Measurements from ENCODE around the gene LRPPRC.

Gene LRPPRC

DNA sequence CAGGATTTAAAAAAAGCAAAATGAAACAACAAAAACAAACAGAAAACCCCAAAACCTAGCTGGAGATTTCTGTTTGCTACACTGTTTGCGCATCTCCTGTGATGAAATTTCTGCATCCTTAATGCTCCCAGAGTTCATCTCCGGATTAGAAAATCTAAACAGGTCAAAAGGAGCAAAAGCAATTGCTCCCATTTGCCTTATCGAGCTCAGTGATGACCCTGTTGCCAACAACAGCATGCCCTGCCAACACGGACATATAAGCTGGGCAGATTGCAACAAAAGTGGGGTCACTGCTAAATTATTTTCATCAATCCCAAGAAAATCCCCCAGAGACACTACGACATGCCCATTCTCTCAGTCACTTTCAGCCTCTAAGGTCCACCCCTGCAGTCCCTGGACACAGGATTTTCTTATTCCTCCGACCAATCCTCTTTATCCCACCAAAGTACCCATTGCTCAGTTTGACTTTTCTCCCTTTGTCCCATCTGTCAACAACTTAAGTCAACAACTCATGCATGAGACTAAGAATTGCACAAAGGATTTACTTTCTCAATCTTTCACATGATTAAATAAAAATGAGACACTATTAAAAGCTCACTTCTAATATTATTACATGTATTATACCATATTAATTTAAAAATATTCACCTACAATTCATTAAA lies 89.2 kb downstream of the LRPPRC start:
- no peak for DNase-seq (ENCODE audit: low spot score)

DNA sequence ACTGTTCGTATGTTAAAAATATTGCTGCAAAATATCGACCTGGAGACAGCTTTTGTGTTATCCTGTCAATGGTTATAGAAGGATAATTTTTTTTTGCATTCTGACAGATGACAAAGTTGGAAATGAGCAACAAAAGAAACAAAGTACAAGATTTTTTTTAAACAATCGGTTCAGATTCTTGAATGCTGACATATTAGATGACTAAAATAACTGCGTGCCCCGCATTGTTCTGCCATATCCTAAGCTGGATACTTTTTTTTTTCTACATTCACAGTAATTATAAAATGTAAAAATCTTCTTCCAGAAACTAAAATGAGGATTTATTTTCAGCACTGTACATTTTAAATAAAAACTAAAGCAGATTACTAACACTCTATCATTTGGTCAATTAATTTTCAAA lies 89.9 kb downstream of the LRPPRC start:
- DNase-seq (ENCODE audit: low spot score), result no peak

DNA sequence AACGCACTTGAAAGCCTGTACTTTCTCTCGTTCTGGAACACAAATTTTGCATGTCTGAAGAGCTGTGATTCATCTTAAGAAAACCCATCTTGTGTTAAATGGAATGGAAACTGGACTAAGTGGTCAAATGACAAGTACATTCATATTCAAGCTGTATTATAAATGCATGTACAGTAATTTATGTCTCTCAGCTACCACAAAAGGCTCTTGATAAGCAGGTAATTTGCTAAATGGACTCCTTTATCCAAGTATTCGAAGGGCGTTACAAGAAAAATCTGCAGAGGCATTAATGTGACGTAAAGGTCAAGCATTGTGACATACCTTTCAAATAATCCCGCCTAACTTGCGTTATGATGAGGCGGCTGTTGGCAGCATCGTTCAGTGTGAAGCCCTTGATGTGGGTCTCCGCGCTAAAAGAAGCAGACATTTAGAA lies 90.4 kb downstream of the LRPPRC start:
- no peak for DNase-seq (ENCODE audit: low spot score)

DNA sequence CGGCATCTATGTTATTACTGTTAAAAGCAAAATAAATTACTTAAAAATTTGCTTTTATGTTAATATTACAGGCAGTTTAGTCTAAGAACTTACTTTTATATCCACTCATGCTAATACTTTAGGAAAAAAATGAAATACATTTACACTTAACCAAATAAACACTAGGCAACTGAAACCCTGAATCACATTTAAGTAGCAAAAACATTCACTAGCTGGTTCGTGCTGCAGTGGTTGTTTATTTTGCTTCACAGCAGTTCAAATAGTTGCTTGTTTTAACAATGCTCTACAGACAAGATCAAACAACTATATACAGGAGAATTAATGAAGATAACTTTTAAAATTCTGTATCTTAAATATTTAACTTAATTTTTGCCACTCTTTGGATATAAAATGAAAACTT lies 96.2 kb downstream of the LRPPRC start:
- DNase-seq (ENCODE audit: low spot score), result no peak

DNA sequence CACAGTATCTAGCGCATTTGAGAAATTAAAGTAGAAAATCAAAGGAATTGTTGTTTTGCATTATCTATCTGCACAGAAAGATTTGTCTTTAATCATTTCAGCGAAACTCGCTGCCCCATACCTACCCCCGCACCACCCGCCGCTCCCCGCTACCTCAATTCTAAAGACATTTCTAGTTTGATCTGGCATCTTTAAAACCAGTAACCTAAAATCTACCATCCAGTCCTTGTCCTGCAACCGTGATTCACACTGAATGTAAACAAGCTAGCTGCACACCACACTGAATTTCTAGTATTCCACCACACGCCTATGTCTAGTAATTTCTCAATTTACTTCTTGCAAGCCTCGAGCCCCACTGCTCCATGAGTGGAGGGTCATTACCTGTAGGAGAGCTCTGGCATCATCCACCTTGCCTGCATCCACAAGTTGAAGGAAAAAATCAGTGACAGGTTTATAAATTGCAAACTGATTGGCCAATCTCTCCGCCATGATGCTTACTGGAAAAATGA lies 96.9 kb downstream of the LRPPRC start:
- DNase-seq (ENCODE audit: low spot score), result no peak

DNA sequence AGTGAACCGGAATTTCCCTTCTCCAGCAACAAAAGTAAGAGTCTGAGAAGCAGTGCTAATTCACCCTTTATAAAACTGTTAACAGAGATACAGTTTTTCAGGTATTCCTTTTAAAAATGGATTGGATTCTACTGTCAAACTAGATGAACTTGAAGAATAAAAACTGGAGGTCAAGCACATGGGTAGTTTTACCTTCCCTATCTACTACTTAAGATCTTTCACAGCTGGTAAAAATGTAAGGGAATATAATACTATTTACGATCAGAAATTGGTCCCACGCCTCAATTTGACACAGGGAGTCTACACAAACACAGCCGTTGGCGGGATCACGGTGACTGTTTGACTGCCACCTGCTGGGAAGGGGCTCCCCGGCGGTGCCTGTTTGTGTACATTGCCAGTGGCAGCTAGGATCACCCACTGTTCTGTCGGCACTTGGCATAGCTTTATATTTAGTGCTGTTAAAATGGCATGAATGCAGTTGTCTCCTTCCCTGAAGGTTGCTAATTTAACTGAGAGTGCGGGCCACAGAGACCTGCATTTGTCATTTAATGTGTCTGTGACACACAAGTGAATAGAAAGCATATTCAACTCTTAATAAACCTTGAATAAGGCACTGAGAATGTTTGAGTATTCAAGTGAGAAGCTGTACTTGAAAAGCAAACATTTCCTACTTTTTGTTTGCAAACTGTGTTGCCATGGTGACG lies 97.5 kb downstream of the LRPPRC start:
- DNase-seq (ENCODE audit: low spot score), result no peak

DNA sequence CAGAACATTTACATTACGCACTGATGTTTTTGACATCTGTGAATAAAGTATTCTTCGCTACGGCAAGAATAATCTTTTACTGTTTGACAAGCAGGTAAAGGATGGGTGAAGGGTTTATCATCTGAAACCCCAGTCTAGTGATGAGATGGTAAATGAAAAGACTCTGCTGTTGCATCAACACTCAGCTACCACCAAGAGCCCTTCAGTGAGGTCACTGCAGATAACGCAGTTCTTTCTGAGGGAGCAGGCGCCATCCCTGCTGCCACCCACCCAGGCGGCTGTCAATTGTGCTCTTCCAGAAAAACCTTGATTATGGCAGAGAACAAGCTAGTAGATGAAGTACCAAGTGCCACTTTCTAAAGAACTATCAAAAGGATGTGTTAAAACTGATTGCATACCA lies 98.3 kb downstream of the LRPPRC start:
- no peak for DNase-seq (ENCODE audit: low spot score)

DNA sequence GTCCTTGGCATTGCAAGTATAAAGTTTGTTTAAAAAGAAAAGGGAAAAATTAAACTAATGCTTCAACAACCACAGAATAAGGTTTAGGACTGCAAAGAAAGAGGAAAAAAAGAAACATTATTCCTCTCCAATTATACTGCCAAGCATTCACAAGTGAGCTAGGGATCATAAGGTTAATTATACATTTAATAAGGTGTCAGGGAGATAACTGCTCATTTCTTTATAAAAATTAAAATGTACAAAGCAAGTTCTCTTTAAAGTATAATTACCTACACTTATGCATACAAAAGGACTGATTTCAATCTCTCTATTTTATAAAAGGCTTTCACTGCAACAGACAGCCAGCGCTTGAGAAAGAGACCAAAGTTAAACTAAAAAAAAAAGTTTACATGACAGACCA lies 98.9 kb downstream of the LRPPRC start:
- no peak for DNase-seq (ENCODE audit: low spot score)

DNA sequence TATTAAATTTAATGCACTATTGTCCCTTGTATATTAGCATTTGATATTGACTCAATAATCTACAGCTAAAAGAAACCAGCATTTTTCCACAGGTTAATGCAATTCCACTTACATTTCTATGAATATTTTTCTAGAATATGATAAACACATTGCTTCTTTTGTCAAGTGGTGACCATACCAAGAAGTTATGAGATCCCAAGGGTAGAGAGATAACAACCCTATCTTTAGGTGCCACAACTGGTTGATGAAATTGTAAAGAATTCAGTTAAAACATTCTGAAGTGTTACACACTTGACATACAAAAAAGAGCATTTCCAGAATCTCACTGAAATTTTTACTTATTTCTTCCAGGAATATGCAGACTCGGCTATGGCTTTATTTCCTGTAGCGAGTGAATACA lies 101.0 kb downstream of the LRPPRC start:
- no peak for DNase-seq (ENCODE audit: low spot score)

DNA sequence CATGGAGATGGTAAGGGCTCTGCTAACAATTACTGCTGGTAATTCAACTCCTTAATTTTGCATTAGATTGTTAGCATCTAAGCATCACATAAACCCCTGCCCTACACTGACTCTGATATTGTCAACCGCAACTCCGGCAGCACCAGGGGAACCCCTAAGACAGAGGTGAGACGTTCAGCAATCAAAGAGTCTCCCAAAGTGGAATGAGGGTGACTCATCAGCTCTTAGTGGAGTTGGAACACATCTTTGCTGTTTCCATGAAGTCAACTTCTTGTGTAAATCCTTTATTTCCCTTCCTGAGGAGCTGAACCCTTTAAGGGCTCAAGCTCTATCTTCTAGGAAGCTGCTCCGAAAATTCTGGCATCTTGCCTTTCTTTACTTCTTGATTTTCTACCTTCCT lies 104.9 kb downstream of the LRPPRC start:
- no peak for DNase-seq (ENCODE audit: low spot score)

DNA sequence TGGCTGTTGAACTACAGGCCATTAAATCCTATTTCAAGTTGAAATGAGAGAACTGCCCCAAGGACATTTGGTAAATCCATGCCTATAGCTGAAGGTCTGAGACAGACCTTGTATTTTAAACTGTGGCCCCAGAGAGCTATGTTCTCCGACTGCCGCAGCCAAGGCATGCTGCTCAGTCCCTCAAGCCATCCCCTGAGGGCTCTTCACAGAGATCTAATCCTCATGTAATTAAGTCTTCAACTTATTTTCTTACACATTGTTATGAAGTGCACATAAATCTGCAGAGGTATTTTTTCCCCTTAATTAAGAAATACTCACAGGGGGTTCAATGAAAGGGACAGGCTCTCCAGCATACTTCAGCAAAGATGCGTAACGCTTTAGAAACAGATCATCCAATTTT lies 106.4 kb downstream of the LRPPRC start:
- DNase-seq (ENCODE audit: low spot score), result no peak

DNA sequence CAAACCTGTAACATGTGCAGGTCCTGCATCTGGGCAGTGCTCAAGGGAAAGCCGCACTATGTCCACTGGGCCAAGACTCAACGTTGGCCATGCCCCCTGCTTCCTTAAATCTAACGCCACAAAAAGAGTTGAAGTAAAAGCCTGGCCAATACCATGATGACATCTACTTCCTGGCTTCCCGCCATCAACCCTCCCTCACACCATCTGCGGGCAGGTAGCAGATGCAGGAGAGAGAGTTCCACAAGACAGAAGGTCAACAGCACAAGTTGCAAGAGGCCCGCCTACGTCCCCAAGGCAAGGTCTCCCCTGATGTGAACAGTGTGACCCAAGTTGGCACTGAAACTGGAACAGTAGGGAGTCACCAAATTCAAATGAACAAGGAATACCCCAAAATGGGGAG lies 108.6 kb downstream of the LRPPRC start:
- no peak for DNase-seq (ENCODE audit: low spot score)

DNA sequence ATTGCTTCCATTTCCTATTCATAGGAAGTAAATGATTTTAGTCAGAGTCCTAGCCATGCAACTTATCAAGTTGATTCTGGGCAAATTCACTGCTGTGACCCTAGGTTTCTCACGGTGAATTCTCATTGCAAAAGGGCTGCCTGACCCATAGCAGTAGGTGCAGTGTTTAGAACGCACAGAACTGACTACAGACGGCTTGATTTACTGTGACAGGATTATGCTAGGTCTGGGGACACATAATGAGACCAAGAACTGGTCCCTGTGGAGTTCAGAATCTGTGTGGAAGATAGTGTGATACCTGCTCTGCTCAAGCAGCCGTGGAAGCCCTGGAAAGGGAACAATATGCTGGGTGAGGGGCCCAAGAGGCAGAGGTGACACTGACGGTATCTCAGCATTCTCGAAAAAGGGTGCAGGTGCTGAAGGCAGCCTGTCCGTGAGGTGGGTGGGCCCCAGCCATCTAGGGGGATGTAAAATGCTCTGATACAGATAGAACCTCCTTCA lies 110.6 kb downstream of the LRPPRC start:
- no peak for DNase-seq (ENCODE audit: low spot score)

DNA sequence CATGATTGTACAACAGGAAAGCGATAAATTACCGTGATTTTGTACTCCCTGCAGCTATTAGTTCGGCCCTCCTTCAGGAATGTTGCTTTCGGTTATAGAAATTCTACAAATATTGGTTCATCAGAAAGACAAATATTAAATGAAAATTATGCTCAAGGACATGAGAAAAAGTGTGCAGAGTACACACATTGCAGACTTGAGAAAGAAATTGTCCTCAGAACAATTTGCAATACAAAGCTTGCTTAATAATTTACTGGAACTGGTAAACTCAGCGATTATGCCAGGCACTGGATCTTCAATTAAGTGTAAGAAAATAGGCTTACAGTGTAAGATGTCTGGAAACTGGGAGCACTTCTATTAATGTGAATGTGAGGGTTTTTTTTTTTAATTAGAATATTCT lies 111.1 kb downstream of the LRPPRC start:
- no peak for DNase-seq (ENCODE audit: low spot score)

DNA sequence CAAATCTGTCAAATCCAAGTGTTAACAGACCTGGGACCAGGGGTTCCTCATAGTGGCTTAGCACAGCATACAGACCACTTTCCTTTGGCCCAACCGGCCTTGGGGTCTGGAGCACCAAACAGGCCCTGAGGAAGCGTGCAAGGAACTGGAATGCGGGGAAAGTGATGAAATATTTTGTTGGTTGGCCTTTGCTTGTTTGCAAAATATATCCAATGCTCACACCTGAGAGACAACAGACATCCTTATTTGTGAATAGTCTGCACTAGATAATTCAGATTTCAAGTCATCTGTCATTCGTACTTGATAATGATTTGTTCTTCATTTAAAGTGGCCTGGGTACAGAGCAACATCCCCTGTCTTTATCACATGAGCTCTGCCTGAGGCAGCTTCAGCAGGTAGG lies 113.5 kb downstream of the LRPPRC start:
- DNase-seq (ENCODE audit: low spot score), result no peak

DNA sequence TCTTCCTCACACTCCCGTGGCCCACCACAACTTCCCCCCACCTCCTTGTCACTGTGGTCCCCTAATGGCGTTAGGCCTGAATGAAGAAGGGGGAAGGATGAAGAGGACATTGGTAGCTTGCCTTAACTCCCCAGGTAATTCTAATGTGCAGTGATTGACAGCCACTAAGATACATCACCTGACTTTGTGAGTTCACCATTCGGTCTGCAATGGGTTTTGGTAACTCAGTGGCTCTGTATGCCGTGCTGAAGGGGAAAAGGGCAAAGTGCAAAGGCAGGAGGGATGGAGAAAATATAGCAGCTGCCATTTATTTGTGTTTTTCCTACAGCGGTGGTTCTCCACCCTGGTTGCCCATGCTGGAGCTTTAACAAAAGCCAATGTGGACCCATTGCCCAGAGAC lies 114.8 kb downstream of the LRPPRC start:
- no peak for DNase-seq (ENCODE audit: low spot score)

DNA sequence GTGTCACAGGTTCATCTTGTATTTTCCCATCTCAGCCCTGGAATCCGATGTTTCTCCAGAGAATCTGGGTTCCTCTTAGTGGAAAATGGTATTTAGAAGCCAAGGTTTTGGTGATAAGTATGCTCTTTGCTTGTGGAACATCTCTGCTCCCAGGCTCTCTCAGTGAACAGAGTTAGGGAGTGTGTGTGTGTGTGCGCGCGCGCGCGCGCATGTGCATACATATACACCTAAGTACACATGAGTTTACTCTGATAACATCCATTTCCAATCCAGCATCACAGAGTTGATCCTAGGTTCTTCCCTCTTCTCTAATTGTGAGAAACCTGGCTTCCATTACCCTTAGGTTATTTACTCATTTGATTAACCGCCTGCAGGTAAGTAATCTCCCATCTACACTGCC lies 115.3 kb downstream of the LRPPRC start:
- DNase-seq (ENCODE audit: low spot score), result no peak

DNA sequence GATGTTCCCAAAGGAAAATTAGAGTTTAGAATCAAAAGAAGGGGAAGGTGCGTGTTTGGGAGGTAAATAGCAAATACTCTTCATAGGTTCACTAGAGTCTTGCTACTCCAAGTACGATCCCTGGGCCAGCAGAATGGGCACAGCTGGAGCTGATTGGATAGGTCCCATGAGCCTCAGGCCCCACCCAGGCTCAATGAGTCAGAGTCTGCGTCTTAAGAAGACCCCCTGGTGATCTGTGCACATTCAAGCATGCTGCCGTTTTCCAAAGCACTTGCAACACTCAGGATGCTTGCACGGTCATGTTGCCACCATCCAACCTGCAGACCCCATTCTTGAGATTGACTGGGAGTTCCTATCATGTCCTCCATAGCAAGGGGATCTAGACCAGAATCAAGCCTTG lies 116.5 kb downstream of the LRPPRC start:
- DNase-seq (ENCODE audit: low spot score), result no peak

DNA sequence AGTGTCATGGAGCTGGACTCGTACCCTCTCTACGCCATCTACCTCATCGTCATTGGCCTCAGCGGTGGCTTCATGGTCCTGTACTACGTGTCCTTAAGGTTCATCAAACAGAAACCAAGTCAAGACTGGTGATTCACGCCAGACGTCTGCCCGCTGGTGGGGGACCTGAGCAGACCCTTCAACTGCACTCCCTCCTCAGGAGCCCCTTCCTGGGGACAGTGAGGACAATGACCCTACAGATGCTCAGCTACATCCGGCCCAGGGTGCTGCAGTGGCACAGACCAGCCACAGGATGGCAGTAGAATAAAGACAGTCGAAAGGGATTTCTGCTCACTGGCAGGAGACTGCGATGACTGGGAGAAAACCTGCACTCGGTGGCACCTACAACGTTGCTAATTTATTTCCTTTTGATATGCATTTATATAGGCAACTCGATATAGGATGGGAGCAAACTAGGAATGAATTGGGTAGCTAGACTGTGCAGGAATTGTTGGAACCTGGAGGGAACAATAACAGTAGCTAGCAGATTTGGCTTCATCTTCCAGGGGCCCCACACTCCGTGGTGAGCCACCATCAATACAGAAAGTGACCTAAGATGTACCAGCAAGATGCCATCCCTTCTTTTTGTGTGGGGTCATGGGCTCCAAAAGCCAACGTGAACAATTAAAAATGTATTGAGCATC lies 117.9 kb downstream of the LRPPRC start:
- peak; percentile 47 for DNase-seq (ENCODE audit: low spot score)

DNA sequence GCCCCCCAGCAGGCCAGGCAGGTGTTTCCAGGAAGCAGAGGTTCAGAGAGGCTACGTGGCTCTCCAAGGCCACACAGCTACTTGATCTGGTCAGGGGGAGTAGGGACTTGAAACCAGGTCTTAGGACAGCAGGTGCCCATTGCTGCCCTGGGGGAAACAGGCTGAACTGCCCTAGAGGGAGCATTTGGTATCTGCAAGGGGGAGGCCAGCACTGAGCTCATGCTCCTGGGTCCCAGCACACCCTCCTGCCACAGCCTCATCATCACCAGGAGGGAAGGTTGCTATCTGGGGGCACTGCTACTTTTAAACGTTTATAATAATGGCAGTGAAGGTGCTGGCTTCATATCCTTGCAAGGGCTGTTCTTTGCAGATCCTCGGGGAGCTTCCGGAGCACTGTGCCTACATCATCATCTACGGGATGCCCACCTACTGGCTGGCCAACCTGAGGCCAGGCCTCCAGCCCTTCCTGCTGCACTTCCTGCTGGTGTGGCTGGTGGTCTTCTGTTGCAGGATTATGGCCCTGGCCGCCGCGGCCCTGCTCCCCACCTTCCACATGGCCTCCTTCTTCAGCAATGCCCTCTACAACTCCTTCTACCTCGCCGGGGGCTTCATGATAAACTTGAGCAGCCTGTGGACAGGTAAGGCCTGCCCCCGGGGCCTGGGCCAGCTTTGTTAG lies 120.9 kb downstream of the LRPPRC start:
- no peak for DNase-seq (ENCODE audit: low spot score)

DNA sequence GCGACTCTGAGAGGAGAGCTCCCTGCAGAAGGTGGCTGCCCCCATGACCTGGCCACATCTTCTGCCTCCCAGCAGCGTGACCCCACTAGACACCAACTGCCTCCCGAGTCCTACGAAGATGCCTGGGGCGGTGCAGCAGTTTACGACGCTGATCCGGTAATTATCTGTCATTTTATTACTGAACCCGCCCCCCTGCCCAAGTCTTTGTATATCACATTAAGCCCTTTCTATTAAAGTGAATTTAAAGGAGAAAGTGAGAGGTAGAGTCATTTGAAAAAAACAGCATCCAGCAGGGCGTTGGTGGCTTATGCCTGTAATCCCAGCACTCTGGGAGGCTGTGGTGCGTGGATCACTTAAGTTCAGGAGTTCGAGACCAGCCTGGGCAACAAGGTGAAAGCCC lies 123.6 kb downstream of the LRPPRC start:
- DNase-seq (ENCODE audit: low spot score), result no peak

DNA sequence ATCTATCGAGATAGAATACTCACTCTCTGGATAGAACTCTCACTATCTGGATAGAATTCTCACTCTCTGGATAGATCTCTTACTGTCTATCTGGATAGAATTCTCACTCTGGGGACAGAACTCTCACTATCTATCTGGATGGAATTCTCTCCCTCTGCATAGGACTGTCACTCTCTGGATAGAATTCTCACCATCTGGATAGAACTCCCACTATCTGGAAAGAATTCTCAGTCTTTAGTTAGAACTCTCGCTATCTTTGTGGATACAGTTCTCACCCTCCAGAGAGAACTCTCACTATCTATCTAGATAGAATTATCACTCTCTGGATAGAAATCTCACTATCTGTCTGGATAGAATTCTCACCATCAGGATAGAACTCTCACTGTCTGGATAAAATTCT lies 140.5 kb downstream of the LRPPRC start:
- no peak for DNase-seq (ENCODE audit: low spot score)

DNA sequence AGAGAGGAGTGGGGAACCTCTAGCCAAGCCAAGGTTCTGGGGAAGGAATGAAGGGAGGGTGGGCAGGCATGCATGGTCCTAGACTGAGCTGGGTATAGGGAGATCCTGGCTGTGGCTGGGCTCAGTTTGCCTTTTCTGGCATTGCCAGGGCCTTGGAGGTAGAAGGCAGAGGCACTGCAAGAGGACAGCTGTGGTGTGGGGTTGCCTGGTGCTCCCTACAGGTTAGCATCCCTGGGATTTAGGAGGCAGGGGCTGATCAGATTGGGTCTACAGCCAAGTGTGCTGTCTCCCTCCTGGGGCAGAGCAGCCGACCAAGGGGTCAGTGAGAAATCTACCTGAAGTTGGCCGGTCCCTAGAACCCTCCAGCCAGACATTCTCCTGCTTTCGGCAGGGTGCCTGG lies 141.1 kb downstream of the LRPPRC start:
- no peak for DNase-seq (ENCODE audit: low spot score)
